Measurements from ENCODE around the gene CDH10. TPM values are rescaled to one million over a fixed set of nuclear protein-coding genes. Genes with fewer than 3 reads are reported as not detected.

The CDH10 gene
- total and polyA plus RNA-seq, 4 donors: 0.09 TPM; not detected in 3

- no peak overlapping the region for H3K27ac ChIP-seq (ENCODE audit: low read depth in 1 of 2, low read length in 2 of 2)
- no peak for DNase-seq (ENCODE audit: low spot score)
- WGBS: 78% methylated on average over 1 of the region's 1 CpG
- H3K4me1 ChIP-seq (ENCODE audit: control insufficient read depth in 4 of 4, insufficient read depth in 4 of 4, low read length in 3 of 4): no peaks in the 10 kb centered on the region
- no peak overlapping the region for H3K4me3 ChIP-seq (ENCODE audit: low read depth in 1 of 3, low read length in 3 of 3)
- H3K36me3 ChIP-seq (ENCODE audit: control insufficient read depth in 4 of 4, insufficient read depth in 3 of 4, low read depth in 1 of 4, low read length in 3 of 4): no peaks in the 10 kb centered on the region
- no peak for TF ChIP-seq HNF4G (IDR thresholded peaks at IDR 0.05)
- no peak for TF ChIP-seq SP1 (IDR thresholded peaks at IDR 0.05)
- TF ChIP-seq MAX (IDR thresholded peaks at IDR 0.05): no peak
- TF ChIP-seq REST (IDR thresholded peaks at IDR 0.05): no peak
- TF ChIP-seq EGR1 (IDR thresholded peaks at IDR 0.05; ENCODE audit: low read depth in 2 of 2): no peak
- TF ChIP-seq FOXA2 (IDR thresholded peaks at IDR 0.05): no peak
- TF ChIP-seq TAF1 (conservative IDR thresholded peaks at IDR 0.05): no peak
- no peak for TF ChIP-seq CTCF (IDR thresholded peaks at IDR 0.05; ENCODE audit: low read depth, low read length, missing input control)
- TF ChIP-seq HNF4A (conservative IDR thresholded peaks at IDR 0.05): no peak
- TF ChIP-seq FOXA1 (IDR thresholded peaks at IDR 0.05): no peak
- no peak for TF ChIP-seq RXRA (IDR thresholded peaks at IDR 0.05)
- no peak for TF ChIP-seq JUND (IDR thresholded peaks at IDR 0.05)
- no peak overlapping the region for H3K9ac ChIP-seq (ENCODE audit: low read depth in 1 of 2, low read length in 2 of 2)
- H3K27me3 ChIP-seq (ENCODE audit: control insufficient read depth in 4 of 4, insufficient read depth in 4 of 4, low read length in 3 of 4): peaks cover 0 to 4% (median 2%) of the 10 kb centered on the region in 4 donors
- H3K9me3 ChIP-seq (ENCODE audit: control insufficient read depth in 4 of 4, low read length in 3 of 4): no peaks in the 10 kb centered on the region
Observed at GRCh38 chr5:24616566-24616965, 28.2 kb downstream of the CDH10 start.

GRCh38 chr5:24615159-24615558 is 29.6 kb downstream of the CDH10 start:
- Histone ChIP-seq H3K36me3 (ENCODE audit: control insufficient read depth in 4 of 4, insufficient read depth in 3 of 4, low read depth in 1 of 4, low read length in 3 of 4) (no peaks in the 10 kb centered on the region), H3K27me3 (ENCODE audit: control insufficient read depth in 4 of 4, insufficient read depth in 4 of 4, low read length in 3 of 4) (peaks cover 0 to 4% (median 2%) of the 10 kb centered on the region in 4 donors), H3K4me1 (ENCODE audit: control insufficient read depth in 4 of 4, insufficient read depth in 4 of 4, low read length in 3 of 4) (no peaks in the 10 kb centered on the region), H3K27ac (ENCODE audit: low read depth in 1 of 2, low read length in 2 of 2) (no peak overlapping the region), H3K9ac (ENCODE audit: low read depth in 1 of 2, low read length in 2 of 2) (no peak overlapping the region), H3K9me3 (ENCODE audit: control insufficient read depth in 4 of 4, low read length in 3 of 4) (no peaks in the 10 kb centered on the region), H3K4me3 (ENCODE audit: low read depth in 1 of 3, low read length in 3 of 3) (no peak overlapping the region)
- WGBS: 55% methylated on average over 4 of the region's 4 CpGs
- TF ChIP-seq NR2F2 (IDR thresholded peaks at IDR 0.05) (no peak), ATF3 (IDR thresholded peaks at IDR 0.05) (no peak), HNF4A (conservative IDR thresholded peaks at IDR 0.05) (no peak), CTCF (IDR thresholded peaks at IDR 0.05; ENCODE audit: low read depth, low read length, missing input control) (no peak), FOXA1 (IDR thresholded peaks at IDR 0.05) (no peak)
- no peak for DNase-seq (ENCODE audit: low spot score)
